HG02981 (cell line): ENCODE results near the gene METTL22.

Experiments used
- ATAC-seq: cut with Tn5 transposase; IDR thresholded peaks from one replicate; pipeline ENCODE4 v1.9.1; 2021; ENCODE audit warnings: mild to moderate bottlenecking, moderate library complexity; ENCODE audit not compliant: unreplicated experiment

METTL22 gene

GRCh38 chr16:8591451-8591850, 30.0 kb upstream of the METTL22 start:
- ATAC-seq: no peak

- ATAC-seq: no peak
These were observed 27.3 kb upstream of the METTL22 start for GRCh38 chr16:8594149-8594666.

GRCh38 chr16:8595783-8596182, 25.7 kb upstream of the METTL22 start:
- no peak for ATAC-seq

- no peak for ATAC-seq
These were observed 24.9 kb upstream of the METTL22 start for GRCh38 chr16:8596581-8596980.

- no peak for ATAC-seq
These were observed 21.2 kb upstream of the METTL22 start for GRCh38 chr16:8600144-8600775.

GRCh38 chr16:8605554-8605953, 15.9 kb upstream of the METTL22 start:
- ATAC-seq: no peak

- ATAC-seq: no peak
These were observed 14.3 kb upstream of the METTL22 start for GRCh38 chr16:8607214-8607613.

GRCh38 chr16:8611122-8611521, 10.4 kb upstream of the METTL22 start:
- ATAC-seq: no peak

- no peak for ATAC-seq
These were observed 9.5 kb upstream of the METTL22 start for GRCh38 chr16:8611886-8612600.

GRCh38 chr16:8614435-8615029, 7.0 kb upstream of the METTL22 start:
- no peak for ATAC-seq

GRCh38 chr16:8619671-8620370, 1.7 kb upstream of the METTL22 start:
- no peak for ATAC-seq

- no peak for ATAC-seq
These were observed 963 bp upstream of the METTL22 start for GRCh38 chr16:8620535-8620934.

- no peak for ATAC-seq
These were observed 301 bp upstream of the METTL22 start for GRCh38 chr16:8621222-8621571.

- no peak for ATAC-seq
These were observed 788 bp downstream of the METTL22 start for GRCh38 chr16:8622315-8622656.

- no peak for ATAC-seq
These were observed 2.1 kb downstream of the METTL22 start for GRCh38 chr16:8623634-8624033.

- ATAC-seq: no peak
These were observed 4.1 kb downstream of the METTL22 start for GRCh38 chr16:8625491-8626087.

GRCh38 chr16:8626946-8627345, 5.4 kb downstream of the METTL22 start:
- ATAC-seq: no peak

- no peak for ATAC-seq
These were observed 6.0 kb downstream of the METTL22 start for GRCh38 chr16:8627456-8627855.

- ATAC-seq: no peak
These were observed 7.7 kb downstream of the METTL22 start for GRCh38 chr16:8628981-8629725.

- no peak for ATAC-seq
These were observed 8.9 kb downstream of the METTL22 start for GRCh38 chr16:8630255-8630953.
